NOMO-1 treated with DMSO at 0.1 percent for 48 hours (cell line): ENCODE data around the gene WRAP53.

Experiments
- DNase-seq: peaks from one replicate; lab custom pipeline; 2025; ENCODE audit not compliant: unreplicated experiment; lab: John Stamatoyannopoulos, UW

Gene WRAP53

GRCh38 chr17:7677388-7678067 lies 10.7 kb upstream of the WRAP53 start:
- DNase-seq = no peak

- no peak for DNase-seq
Observed at GRCh38 chr17:7684851-7685532, 3.3 kb upstream of the WRAP53 start.

GRCh38 chr17:7685533-7686221 lies 2.6 kb upstream of the WRAP53 start:
- DNase-seq = peak; percentile 93

- peak; percentile 91 for DNase-seq
Observed at GRCh38 chr17:7686222-7687071, 1.8 kb upstream of the WRAP53 start.

GRCh38 chr17:7687072-7687907 lies 987 bp upstream of the WRAP53 start, which contains the start of gene TP53:
TSS of gene TP53 (minus strand) at chr17:7687490. CDS start at chr17:7676594, 10,896 bp downstream.
- DNase-seq = peak; percentile 92

GRCh38 chr17:7688808-7689316 lies 585 bp downstream of the WRAP53 start:
- DNase-seq = no peak

- DNase-seq = no peak
Observed at GRCh38 chr17:7695586-7695985, 7.3 kb downstream of the WRAP53 start.

GRCh38 chr17:7697828-7698588 lies 9.7 kb downstream of the WRAP53 start:
- no peak for DNase-seq

- DNase-seq = no peak
Observed at GRCh38 chr17:7700510-7700909, 12.2 kb downstream of the WRAP53 start.

GRCh38 chr17:7701681-7702080 lies 13.4 kb downstream of the WRAP53 start:
- no peak for DNase-seq

- DNase-seq = no peak
Observed at GRCh38 chr17:7702776-7703175, 14.5 kb downstream of the WRAP53 start.

GRCh38 chr17:7703584-7704479 lies 15.6 kb downstream of the WRAP53 start:
- DNase-seq = no peak

- no peak for DNase-seq
Observed at GRCh38 chr17:7704601-7705268, 16.5 kb downstream of the WRAP53 start, which contains the start of gene EFNB3. TSS of gene EFNB3 (plus strand) at chr17:7705202. CDS start at chr17:7705599, 397 bp downstream.

- no peak for DNase-seq
Observed at GRCh38 chr17:7705269-7706255, 17.3 kb downstream of the WRAP53 start.

- no peak for DNase-seq
Observed at GRCh38 chr17:7706631-7707354, 18.5 kb downstream of the WRAP53 start.

- DNase-seq = no peak
Observed at GRCh38 chr17:7707446-7707845, 19.2 kb downstream of the WRAP53 start.
